HG03064 (cell line): Measurements from ENCODE around the gene RGPD4.
"Not testable (repeated sequence)": the region's sequence is repeated elsewhere in the genome, so short reads cannot be mapped to it uniquely, and the experiment has no call there.

Experiments
- ATAC-seq: cut with Tn5 transposase; IDR thresholded peaks from one replicate; pipeline ENCODE4 v1.9.1; 2021; ENCODE audit warnings: low read depth; ENCODE audit not compliant: unreplicated experiment

RGPD4 gene

DNA sequence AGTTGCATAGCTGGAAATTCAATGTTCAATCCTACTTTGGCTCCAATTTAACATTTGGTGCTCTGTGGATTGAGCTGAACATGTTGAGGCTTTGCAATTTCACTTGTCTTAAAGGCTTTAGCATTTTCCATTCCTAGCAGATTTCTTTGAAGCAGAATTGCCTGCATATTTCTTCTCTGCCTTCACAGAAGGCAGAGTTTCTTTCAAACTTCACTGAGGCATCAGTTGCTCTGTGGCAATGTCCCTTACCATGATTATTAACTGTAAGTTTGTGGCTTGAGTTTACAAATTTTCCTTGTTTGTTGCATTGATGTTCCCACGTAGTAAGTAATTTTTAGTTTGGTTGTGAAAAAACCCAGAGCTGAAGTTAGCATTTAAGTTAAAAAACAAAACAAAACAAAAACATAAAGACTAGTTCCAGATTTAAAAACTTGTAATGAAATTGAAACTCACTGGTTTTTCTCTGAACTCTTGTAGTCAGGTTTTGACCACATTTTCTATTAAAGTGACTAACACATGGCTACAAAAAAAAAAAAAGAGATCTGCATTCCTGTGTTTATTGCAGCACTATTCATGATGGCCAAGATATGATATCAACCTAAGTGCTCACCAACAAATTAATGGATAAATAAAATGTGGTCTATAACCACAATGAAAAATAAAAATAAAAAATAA lies 90.1 kb downstream of the RGPD4 start:
- not testable (repeated sequence) for ATAC-seq

GRCh38 chr2:107927034-107927534 lies 100.4 kb downstream of the RGPD4 start:
- no peak for ATAC-seq

GRCh38 chr2:107931412-107931811 lies 104.7 kb downstream of the RGPD4 start:
- no peak for ATAC-seq

DNA sequence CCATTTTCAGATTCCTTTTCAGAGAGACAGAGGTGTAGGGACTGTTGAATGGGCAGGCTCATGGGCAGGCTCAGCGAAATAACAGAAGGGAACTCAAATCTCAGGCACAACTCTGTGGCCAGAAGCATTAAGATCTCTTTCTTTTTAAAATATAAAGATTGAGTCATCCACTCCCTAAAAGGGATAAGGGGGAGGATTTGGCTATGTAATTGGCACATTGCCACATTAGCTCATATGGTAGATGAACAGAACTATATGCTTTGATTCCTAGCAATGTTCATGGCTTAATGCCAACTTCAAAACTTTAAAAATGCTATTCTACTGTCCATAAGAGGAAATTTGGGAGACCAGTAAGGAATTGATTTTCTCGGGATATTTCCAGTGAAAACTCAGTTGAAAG lies 105.8 kb downstream of the RGPD4 start:
- ATAC-seq: no peak

DNA sequence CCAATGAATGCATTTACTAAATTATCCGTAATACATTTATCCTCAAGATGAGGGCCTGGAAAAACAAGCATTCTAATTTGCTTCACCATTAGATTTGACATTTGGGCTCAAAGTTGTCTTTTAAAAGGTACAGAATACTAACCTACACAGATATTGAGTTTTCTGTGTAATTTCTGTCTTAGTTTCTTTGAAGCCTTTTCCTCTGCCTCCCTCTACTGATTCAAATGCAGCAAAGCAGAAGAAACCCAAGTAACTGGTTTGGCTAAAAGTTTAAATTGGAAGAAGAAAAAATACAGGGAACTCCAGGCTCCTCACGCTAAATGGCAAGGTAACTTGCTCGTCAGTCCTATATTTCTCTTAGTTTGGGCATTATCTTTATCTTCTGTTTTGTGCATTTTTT lies 106.3 kb downstream of the RGPD4 start:
- ATAC-seq: no peak

DNA sequence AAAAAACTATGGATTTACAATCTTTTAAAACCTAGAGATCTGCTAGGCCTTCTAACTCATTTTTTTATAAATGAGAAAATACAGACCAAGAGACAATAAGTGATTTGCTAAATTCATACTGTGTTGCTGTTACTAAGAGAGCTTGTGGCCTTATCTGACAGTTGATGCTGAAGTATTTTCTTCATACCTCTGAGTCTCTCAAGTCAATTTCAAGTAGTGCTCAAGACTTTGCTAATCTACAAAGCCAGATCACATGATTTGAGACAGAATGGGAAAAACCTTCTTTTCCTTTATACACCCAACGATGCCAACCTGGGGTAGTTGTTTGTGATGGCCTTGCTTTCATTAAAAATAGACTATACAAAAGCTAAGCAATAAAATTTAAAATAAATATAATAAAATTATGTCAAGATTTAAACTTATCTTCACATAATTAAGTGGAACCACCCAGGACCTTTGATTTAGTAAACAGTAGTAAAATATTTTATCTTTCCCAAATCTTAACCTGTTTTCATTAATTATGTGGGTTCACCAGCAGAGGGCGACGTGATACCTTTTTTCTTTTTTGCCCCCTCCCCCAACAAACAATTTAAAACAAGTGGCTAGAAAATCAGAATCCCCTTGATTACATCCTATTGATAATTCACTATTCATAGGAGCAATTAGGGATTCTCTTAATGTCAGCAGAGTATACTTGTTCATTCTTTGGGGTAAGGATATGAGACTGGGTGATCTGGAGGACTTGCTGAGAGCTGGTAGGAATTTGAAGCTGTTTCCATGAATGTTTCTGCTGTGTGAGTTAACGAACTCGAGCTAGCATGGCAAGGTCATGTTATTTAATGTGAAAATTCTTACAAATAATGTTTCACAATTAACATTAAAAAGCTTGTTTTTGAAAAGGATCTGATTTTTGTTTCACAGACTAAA lies 110.0 kb downstream of the RGPD4 start:
- ATAC-seq: no peak
